GM12873 (cell line): ENCODE data around the gene UNKL.
A peak's percentile ranks its signal among the peaks of the same experiment; 100 is the strongest.

ENCODE experiments used
- CTCF ChIP-seq: IDR thresholded peaks from 2 replicates; pipeline ENCODE4 v1.5.1; 2012; ENCODE audit warnings: low read depth, mild to moderate bottlenecking, moderate library complexity, low read length, control low read depth; ENCODE audit not compliant: insufficient read depth; ENCODE audit errors: missing control alignments

Gene UNKL

GRCh38 chr16:1342526-1343427, 71.7 kb downstream of the UNKL start:
- peak; percentile 28 for TF ChIP-seq CTCF

GRCh38 chr16:1341495-1342420, 72.7 kb downstream of the UNKL start:
- no peak for TF ChIP-seq CTCF

- no peak for TF ChIP-seq CTCF
Observed at GRCh38 chr16:1340730-1341494, 73.6 kb downstream of the UNKL start.

- no peak for TF ChIP-seq CTCF
Observed at GRCh38 chr16:1338855-1339675, 75.4 kb downstream of the UNKL start.

- TF ChIP-seq CTCF, result peak; percentile 61
Observed at GRCh38 chr16:1338119-1338730, 76.3 kb downstream of the UNKL start.

GRCh38 chr16:1337486-1337885, 77.0 kb downstream of the UNKL start:
- no peak for TF ChIP-seq CTCF
